Activated CD4-positive, alpha-beta memory T cell treated with anti-CD3 and anti-CD28 coated beads for 36 hours (primary cell): ENCODE data around the gene CCDC7. TPM values are rescaled to one million over a fixed set of nuclear protein-coding genes. Genes with fewer than 3 reads are reported as not detected.

Source experiments
- total RNA-seq, 2 experiments: library from RNA; stranded (reverse); gene quantifications; one replicate each; pipeline ENCODE4 v1.2.3, GENCODE V29; 2021

The CCDC7 gene
- total RNA-seq, 2 experiments from 2014 or later, result 8.6 to 11.6 TPM

Other genes starting within 250 kb of the CCDC7 start
- gene EPC1, start 99.0 kb upstream of the CCDC7 start, total RNA-seq, result 10 to 100 TPM; 27.1 to 27.3 TPM